Stimulated activated CD4-positive, alpha-beta T cell treated with anti-CD3 and anti-CD28 coated beads, TNF-alpha, amount 100 ng/mL, for 24 hours (primary cell): ENCODE results near the gene PPM1N.
"Not testable (repeated sequence)": the region's sequence is repeated elsewhere in the genome, so short reads cannot be mapped to it uniquely, and the experiment has no call there.

Experiments
- DNase-seq, 3 experiments: peaks; one replicate each; pipeline ENCODE4 v3.0.0-alpha.2; 2020; ENCODE audit warnings: low read depth in 3 of 3

The PPM1N gene

GRCh38 chr19:45508417-45508860 is 10.2 kb downstream of the PPM1N start:
- DNase-seq, result peak in 1 of 3 experiments; percentile 57

- peak in 1 of 3 experiments; percentile 46 for DNase-seq
Observed at GRCh38 chr19:45508861-45509691, 10.8 kb downstream of the PPM1N start.

GRCh38 chr19:45509692-45510015 is 11.4 kb downstream of the PPM1N start:
- DNase-seq, result no peak

GRCh38 chr19:45510352-45510751 is 12.1 kb downstream of the PPM1N start:
- DNase-seq, result not testable (repeated sequence)

- no peak for DNase-seq
Observed at GRCh38 chr19:45511074-45511473, 12.8 kb downstream of the PPM1N start.

- DNase-seq, result no peak
Observed at GRCh38 chr19:45512881-45513483, 14.7 kb downstream of the PPM1N start.

- no peak for DNase-seq
Observed at GRCh38 chr19:45514376-45515051, 16.3 kb downstream of the PPM1N start.

GRCh38 chr19:45515081-45515624 is 16.9 kb downstream of the PPM1N start:
- no peak for DNase-seq

GRCh38 chr19:45515807-45516401 is 17.7 kb downstream of the PPM1N start:
- no peak for DNase-seq

- DNase-seq, result no peak
Observed at GRCh38 chr19:45517238-45517637, 19.0 kb downstream of the PPM1N start.

GRCh38 chr19:45517641-45518468 is 19.6 kb downstream of the PPM1N start:
- DNase-seq, result no peak

- DNase-seq, result no peak
Observed at GRCh38 chr19:45518469-45518826, 20.2 kb downstream of the PPM1N start.

- DNase-seq, result no peak
Observed at GRCh38 chr19:45522010-45522941, 24.0 kb downstream of the PPM1N start.

- DNase-seq, result peak; percentile 59 to 69 (median 66)
Observed at GRCh38 chr19:45523642-45524256, 25.5 kb downstream of the PPM1N start.

- no peak for DNase-seq
Observed at GRCh38 chr19:45524575-45525129, 26.4 kb downstream of the PPM1N start.

GRCh38 chr19:45526143-45526542 is 27.9 kb downstream of the PPM1N start:
- DNase-seq, result no peak

GRCh38 chr19:45526971-45527370 is 28.7 kb downstream of the PPM1N start:
- no peak for DNase-seq

GRCh38 chr19:45527731-45528130 is 29.5 kb downstream of the PPM1N start:
- no peak for DNase-seq

- DNase-seq, result no peak
Observed at GRCh38 chr19:45528149-45528743, 30.0 kb downstream of the PPM1N start.
